ENCODE results near the gene HOXB3. TPM values are rescaled to one million over a fixed set of nuclear protein-coding genes. Genes with fewer than 3 reads are reported as not detected.

HOXB3 gene
- polyA plus RNA-seq, 1 of the 3 experiments (the other 2 are of a cell fraction), result 0.46 TPM

DNA sequence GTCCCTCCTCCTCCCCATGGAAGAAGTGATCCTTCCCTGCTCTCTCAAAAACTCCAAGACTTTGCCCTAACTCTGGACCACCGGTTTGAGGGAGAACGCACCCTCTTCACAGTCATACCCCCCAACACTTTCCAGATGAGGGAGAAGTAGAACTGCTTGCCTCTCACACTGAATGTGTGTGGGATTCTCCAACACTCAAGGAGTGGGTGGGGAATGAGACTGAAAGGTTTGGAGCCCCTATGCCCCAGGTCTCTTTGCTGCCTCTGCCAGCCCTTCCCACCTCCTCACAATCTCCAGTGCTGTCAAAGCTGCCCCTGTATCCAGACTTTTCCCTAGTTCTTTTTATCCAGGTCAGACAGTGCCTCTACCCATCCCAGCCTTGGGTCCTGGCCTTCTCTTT lies 23.3 kb downstream of the HOXB3 start:
- ChIA-PET POLR2A (no interaction called here), CTCF (no interaction called here)
- Histone ChIP-seq H3K36me3 (replicated peaks in 1 of 2; ENCODE audit: control insufficient read depth in 1 of 2, insufficient read depth in 2 of 2, low read length in 1 of 2) (no peaks in the 10 kb centered on the region), H4K20me1 (ENCODE audit: insufficient read depth) (peaks cover 6% of the 10 kb centered on the region; the same call in 1 of the 2 replicates), H3K4me2 (no peak overlapping the region), H3K27ac (ENCODE audit: low read depth in 2 of 2, low read length in 1 of 2) (no peak overlapping the region), H3K9me2 (no peaks in the 10 kb centered on the region), H3K4me3 (ENCODE audit: low read depth in 2 of 2, low read length in 1 of 2) (no peak overlapping the region), H3F3A (replicated peaks; ENCODE audit: insufficient read depth) (no peaks in the 10 kb centered on the region), H3K27me3 (ENCODE audit: insufficient read depth) (peaks cover 97% of the 10 kb centered on the region), H3K4me1 (ENCODE audit: control insufficient read depth in 1 of 2, insufficient read depth in 2 of 2, low read depth in 1 of 2, low read length in 1 of 2) (peaks cover 0 to 2% of the 10 kb centered on the region in 2 experiments; a peak in 1 of 4 replicates), H2AFZ (ENCODE audit: low read depth) (no peak overlapping the region), H3K79me2 (ENCODE audit: insufficient read depth) (no peaks in the 10 kb centered on the region), H3K9ac (no peak overlapping the region), H3K9me3 (no peaks in the 10 kb centered on the region)
- TF ChIP-seq YY1 (IDR thresholded peaks at IDR 0.05; ENCODE audit: low read depth) (no peak), NRF1 (IDR thresholded peaks at IDR 0.05; ENCODE audit: low read depth, low read length) (no peak), EP300 (IDR thresholded peaks at IDR 0.05; ENCODE audit: borderline replicate concordance in 1 of 2, low read depth in 1 of 2, low read length in 1 of 2) (no peak), ELF1 (IDR thresholded peaks at IDR 0.05) (no peak), EZH2phosphoT487 (IDR thresholded peaks at IDR 0.05; ENCODE audit: borderline replicate concordance, low read depth) (no peak), FOSL2 (IDR thresholded peaks at IDR 0.05; ENCODE audit: borderline replicate concordance, low read depth) (no peak), GABPA (IDR thresholded peaks at IDR 0.05; ENCODE audit: low read depth) (no peak), POLR2AphosphoS5 (IDR thresholded peaks at IDR 0.05; ENCODE audit: low read depth, low read length) (no peak), RCOR1 (IDR thresholded peaks at IDR 0.05; ENCODE audit: low read length) (no peak)
- TF ChIP-seq, protein P1, sequence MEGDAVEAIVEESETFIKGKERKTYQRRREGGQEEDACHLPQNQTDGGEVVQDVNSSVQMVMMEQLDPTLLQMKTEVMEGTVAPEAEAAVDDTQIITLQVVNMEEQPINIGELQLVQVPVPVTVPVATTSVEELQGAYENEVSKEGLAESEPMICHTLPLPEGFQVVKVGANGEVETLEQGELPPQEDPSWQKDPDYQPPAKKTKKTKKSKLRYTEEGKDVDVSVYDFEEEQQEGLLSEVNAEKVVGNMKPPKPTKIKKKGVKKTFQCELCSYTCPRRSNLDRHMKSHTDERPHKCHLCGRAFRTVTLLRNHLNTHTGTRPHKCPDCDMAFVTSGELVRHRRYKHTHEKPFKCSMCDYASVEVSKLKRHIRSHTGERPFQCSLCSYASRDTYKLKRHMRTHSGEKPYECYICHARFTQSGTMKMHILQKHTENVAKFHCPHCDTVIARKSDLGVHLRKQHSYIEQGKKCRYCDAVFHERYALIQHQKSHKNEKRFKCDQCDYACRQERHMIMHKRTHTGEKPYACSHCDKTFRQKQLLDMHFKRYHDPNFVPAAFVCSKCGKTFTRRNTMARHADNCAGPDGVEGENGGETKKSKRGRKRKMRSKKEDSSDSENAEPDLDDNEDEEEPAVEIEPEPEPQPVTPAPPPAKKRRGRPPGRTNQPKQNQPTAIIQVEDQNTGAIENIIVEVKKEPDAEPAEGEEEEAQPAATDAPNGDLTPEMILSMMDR (IDR thresholded peaks at IDR 0.05), result no peak
- TF ChIP-seq, protein P2, sequence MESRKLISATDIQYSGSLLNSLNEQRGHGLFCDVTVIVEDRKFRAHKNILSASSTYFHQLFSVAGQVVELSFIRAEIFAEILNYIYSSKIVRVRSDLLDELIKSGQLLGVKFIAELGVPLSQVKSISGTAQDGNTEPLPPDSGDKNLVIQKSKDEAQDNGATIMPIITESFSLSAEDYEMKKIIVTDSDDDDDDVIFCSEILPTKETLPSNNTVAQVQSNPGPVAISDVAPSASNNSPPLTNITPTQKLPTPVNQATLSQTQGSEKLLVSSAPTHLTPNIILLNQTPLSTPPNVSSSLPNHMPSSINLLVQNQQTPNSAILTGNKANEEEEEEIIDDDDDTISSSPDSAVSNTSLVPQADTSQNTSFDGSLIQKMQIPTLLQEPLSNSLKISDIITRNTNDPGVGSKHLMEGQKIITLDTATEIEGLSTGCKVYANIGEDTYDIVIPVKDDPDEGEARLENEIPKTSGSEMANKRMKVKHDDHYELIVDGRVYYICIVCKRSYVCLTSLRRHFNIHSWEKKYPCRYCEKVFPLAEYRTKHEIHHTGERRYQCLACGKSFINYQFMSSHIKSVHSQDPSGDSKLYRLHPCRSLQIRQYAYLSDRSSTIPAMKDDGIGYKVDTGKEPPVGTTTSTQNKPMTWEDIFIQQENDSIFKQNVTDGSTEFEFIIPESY (IDR thresholded peaks at IDR 0.05; ENCODE audit: borderline replicate concordance, low read depth), result no peak
- TF ChIP-seq, protein P3, sequence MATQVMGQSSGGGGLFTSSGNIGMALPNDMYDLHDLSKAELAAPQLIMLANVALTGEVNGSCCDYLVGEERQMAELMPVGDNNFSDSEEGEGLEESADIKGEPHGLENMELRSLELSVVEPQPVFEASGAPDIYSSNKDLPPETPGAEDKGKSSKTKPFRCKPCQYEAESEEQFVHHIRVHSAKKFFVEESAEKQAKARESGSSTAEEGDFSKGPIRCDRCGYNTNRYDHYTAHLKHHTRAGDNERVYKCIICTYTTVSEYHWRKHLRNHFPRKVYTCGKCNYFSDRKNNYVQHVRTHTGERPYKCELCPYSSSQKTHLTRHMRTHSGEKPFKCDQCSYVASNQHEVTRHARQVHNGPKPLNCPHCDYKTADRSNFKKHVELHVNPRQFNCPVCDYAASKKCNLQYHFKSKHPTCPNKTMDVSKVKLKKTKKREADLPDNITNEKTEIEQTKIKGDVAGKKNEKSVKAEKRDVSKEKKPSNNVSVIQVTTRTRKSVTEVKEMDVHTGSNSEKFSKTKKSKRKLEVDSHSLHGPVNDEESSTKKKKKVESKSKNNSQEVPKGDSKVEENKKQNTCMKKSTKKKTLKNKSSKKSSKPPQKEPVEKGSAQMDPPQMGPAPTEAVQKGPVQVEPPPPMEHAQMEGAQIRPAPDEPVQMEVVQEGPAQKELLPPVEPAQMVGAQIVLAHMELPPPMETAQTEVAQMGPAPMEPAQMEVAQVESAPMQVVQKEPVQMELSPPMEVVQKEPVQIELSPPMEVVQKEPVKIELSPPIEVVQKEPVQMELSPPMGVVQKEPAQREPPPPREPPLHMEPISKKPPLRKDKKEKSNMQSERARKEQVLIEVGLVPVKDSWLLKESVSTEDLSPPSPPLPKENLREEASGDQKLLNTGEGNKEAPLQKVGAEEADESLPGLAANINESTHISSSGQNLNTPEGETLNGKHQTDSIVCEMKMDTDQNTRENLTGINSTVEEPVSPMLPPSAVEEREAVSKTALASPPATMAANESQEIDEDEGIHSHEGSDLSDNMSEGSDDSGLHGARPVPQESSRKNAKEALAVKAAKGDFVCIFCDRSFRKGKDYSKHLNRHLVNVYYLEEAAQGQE (IDR thresholded peaks at IDR 0.05; ENCODE audit: low read depth, low read length), result no peak
- TF ChIP-seq, protein P4, sequence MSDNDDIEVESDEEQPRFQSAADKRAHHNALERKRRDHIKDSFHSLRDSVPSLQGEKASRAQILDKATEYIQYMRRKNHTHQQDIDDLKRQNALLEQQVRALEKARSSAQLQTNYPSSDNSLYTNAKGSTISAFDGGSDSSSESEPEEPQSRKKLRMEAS (IDR thresholded peaks at IDR 0.05; ENCODE audit: low read depth), result no peak
- TF ChIP-seq, protein P5, sequence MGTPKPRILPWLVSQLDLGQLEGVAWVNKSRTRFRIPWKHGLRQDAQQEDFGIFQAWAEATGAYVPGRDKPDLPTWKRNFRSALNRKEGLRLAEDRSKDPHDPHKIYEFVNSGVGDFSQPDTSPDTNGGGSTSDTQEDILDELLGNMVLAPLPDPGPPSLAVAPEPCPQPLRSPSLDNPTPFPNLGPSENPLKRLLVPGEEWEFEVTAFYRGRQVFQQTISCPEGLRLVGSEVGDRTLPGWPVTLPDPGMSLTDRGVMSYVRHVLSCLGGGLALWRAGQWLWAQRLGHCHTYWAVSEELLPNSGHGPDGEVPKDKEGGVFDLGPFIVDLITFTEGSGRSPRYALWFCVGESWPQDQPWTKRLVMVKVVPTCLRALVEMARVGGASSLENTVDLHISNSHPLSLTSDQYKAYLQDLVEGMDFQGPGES (IDR thresholded peaks at IDR 0.05; ENCODE audit: low read depth, low read length), result no peak
- TF ChIP-seq, protein P6, sequence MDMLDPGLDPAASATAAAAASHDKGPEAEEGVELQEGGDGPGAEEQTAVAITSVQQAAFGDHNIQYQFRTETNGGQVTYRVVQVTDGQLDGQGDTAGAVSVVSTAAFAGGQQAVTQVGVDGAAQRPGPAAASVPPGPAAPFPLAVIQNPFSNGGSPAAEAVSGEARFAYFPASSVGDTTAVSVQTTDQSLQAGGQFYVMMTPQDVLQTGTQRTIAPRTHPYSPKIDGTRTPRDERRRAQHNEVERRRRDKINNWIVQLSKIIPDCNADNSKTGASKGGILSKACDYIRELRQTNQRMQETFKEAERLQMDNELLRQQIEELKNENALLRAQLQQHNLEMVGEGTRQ (IDR thresholded peaks at IDR 0.05; ENCODE audit: borderline replicate concordance, low read depth, low read length), result no peak
- WGBS (ENCODE audit: low lambda C conversion rate), result 13% methylated on average over 2 of the region's 2 CpGs
- no peak for DNase-seq
